H1 (cell line): ENCODE measurements around the gene LAMC1. TPM values are rescaled to one million over a fixed set of nuclear protein-coding genes. Genes with fewer than 3 reads are reported as not detected.

Experiments
- CTCF ChIA-PET: fragments of 300-600 bp; sonication (Branson Sonifier 250); formaldehyde crosslinking; loops from one replicate; lab custom pipeline; 2021; ENCODE audit not compliant: partially characterized antibody; lab: Charles Lee
- POLR2A ChIA-PET: fragments of 300-600 bp; sonication (Branson Sonifier 250); formaldehyde crosslinking; loops from one replicate; lab custom pipeline; 2021; ENCODE audit warnings: inconsistent platforms; ENCODE audit not compliant: partially characterized antibody; lab: Charles Lee
- DNase-seq, 2 experiments: peaks; one replicate each; pipeline versions ENCODE4 v3.0.0 to v3.0.0-alpha.2; 2010 to 2022; ENCODE audit warnings: low spot score in 2 of 2, low read depth in 1 of 2, mixed read lengths in 1 of 2
- FAIRE-seq: peaks from 2 replicates; lab custom pipeline; 2011; peaks lifted over from hg19 to GRCh38; lab: Jason Lieb, UNC
- H2AFZ ChIP-seq: 2 replicates; pipeline ENCODE4 v1.8.1; 2012; ENCODE audit warnings: low read length, inconsistent platforms
- H2AK5ac ChIP-seq: 2 replicates; pipeline ENCODE4 v1.6.1; 2013; ENCODE audit warnings: low read depth, low read length
- H2BK120ac ChIP-seq: replicated peaks from 2 replicates; pipeline ENCODE3; 2013; ENCODE audit warnings: low read depth, low read length, inconsistent platforms
- H2BK12ac ChIP-seq: 2 replicates; pipeline ENCODE4 v1.6.1; 2013; ENCODE audit warnings: low read depth, low read length
- H2BK15ac ChIP-seq: 2 replicates; pipeline ENCODE4 v1.6.1; 2013; ENCODE audit warnings: low read length
- H2BK20ac ChIP-seq: 2 replicates; pipeline ENCODE4 v1.6.1; 2013; ENCODE audit warnings: low read length
- H2BK5ac ChIP-seq: 2 replicates; pipeline ENCODE4 v1.6.1; 2013; ENCODE audit warnings: low read depth, low read length
- H3K14ac ChIP-seq: 2 replicates; pipeline ENCODE4 v1.6.1; 2013; ENCODE audit warnings: inconsistent platforms; ENCODE audit not compliant: insufficient read length
- H3K18ac ChIP-seq: 2 replicates; pipeline ENCODE4 v1.6.1; 2013; ENCODE audit warnings: low read length; ENCODE audit errors: extremely low read depth
- H3K23ac ChIP-seq: 2 replicates; pipeline ENCODE4 v1.6.1; 2013; ENCODE audit warnings: inconsistent platforms; ENCODE audit not compliant: insufficient read length
- H3K23me2 ChIP-seq: 2 replicates; pipeline ENCODE4 v1.6.1; 2013; ENCODE audit warnings: low read depth, low read length
- H3K27ac ChIP-seq: 2 replicates; pipeline ENCODE4 v1.6.1; 2011; ENCODE audit warnings: low read depth, low read length, inconsistent platforms
- H3K27me3 ChIP-seq, 4 experiments: replicated peaks in 1 of 4; 1 replicate in 1 of 4; 2 replicates in 3 of 4; pipeline versions ENCODE4 v1.6.1 to v1.8.1; 2011 to 2013; ENCODE audit warnings: low read length in 3 of 4, mild to moderate bottlenecking in 3 of 4, inconsistent platforms in 2 of 4, mixed read lengths in 2 of 4, moderate library complexity in 1 of 4; ENCODE audit not compliant: control insufficient read depth in 3 of 4, insufficient read depth in 3 of 4; ENCODE audit errors: extremely low read depth in 1 of 4
- H3K36me3 ChIP-seq, 4 experiments: 2 replicates each; pipeline versions ENCODE4 v1.6.1 to v1.8.1; 2011 to 2013; ENCODE audit warnings: mild to moderate bottlenecking in 4 of 4, low read length in 3 of 4, moderate library complexity in 2 of 4, control low read depth in 1 of 4, inconsistent platforms in 1 of 4; ENCODE audit not compliant: insufficient read depth in 4 of 4, control insufficient read depth in 2 of 4
- H3K4ac ChIP-seq: replicated peaks from 2 replicates; pipeline ENCODE3; 2013; ENCODE audit warnings: low read length, low read depth, mixed read lengths, inconsistent platforms; ENCODE audit not compliant: insufficient read length
- H3K4me1 ChIP-seq, 4 experiments: replicated peaks in 1 of 4; 1 replicate in 1 of 4; 2 replicates in 3 of 4; pipeline versions ENCODE4 v1.6.1 to v1.8.1; 2011 to 2013; ENCODE audit warnings: low read length in 3 of 4, inconsistent platforms in 2 of 4, mixed read lengths in 1 of 4; ENCODE audit not compliant: insufficient read depth in 4 of 4, control insufficient read depth in 3 of 4
- H3K4me2 ChIP-seq, 2 experiments: 2 replicates each; pipeline versions ENCODE4 v1.6.1 to v1.8.1; 2011 to 2013; ENCODE audit warnings: low read depth in 2 of 2, low read length in 2 of 2, control low read depth in 1 of 2, inconsistent platforms in 1 of 2, mild to moderate bottlenecking in 1 of 2; ENCODE audit not compliant: insufficient read depth in 1 of 2
- H3K4me3 ChIP-seq, 4 experiments: fragments of 200-600, 300-600 bp in 1 of 4; sonication (generic), shearing (Covaris generic), sonication (Bioruptor Twin) in 1 of 4; 2 replicates each; pipeline versions ENCODE4 v1.5.1 to v1.8.1; 2011 to 2016; ENCODE audit warnings: low read length in 4 of 4, low read depth in 3 of 4, control low read depth in 2 of 4, inconsistent platforms in 2 of 4, mild to moderate bottlenecking in 2 of 4, mixed read lengths in 1 of 4, moderate library complexity in 1 of 4; ENCODE audit not compliant: insufficient read depth in 2 of 4; ENCODE audit errors: extremely low read depth in 1 of 4
- H3K56ac ChIP-seq: replicated peaks from 2 replicates; pipeline ENCODE3; 2013; ENCODE audit warnings: low read depth, mild to moderate bottlenecking, mixed read lengths, low read length, inconsistent platforms; ENCODE audit not compliant: insufficient read length
- H3K79me1 ChIP-seq: 2 replicates; pipeline ENCODE4 v1.6.1; 2013; ENCODE audit warnings: low read depth, low read length, control low read depth
- H3K79me2 ChIP-seq, 2 experiments: 2 replicates each; pipeline versions ENCODE4 v1.6.1 to v1.8.1; 2012 to 2013; ENCODE audit warnings: low read length in 2 of 2, mild to moderate bottlenecking in 2 of 2, inconsistent platforms in 1 of 2; ENCODE audit not compliant: insufficient read depth in 2 of 2, control insufficient read depth in 1 of 2
- H3K9ac ChIP-seq, 4 experiments: replicated peaks in 1 of 4; 1 replicate in 1 of 4; 2 replicates in 3 of 4; pipeline versions ENCODE4 v1.6.1 to v1.8.1; 2011 to 2013; ENCODE audit warnings: low read depth in 3 of 4, low read length in 3 of 4, control low read depth in 2 of 4, mild to moderate bottlenecking in 2 of 4, moderate library complexity in 2 of 4, inconsistent platforms in 1 of 4; ENCODE audit errors: extremely low read depth in 1 of 4
- H3K9me3 ChIP-seq, 2 experiments: 2 replicates each; pipeline versions ENCODE4 v1.6.1 to v1.8.1; 2012 to 2013; ENCODE audit warnings: mild to moderate bottlenecking in 2 of 2, moderate library complexity in 2 of 2, control low read depth in 1 of 2, inconsistent platforms in 1 of 2, low read depth in 1 of 2, low read length in 1 of 2, mixed read lengths in 1 of 2; ENCODE audit not compliant: insufficient read depth in 2 of 2
- H4K20me1 ChIP-seq, 2 experiments: replicated peaks in 1 of 2; 2 replicates each; pipeline versions ENCODE3 to v1.8.1; 2011 to 2013; ENCODE audit warnings: inconsistent platforms in 2 of 2, low read length in 2 of 2, mild to moderate bottlenecking in 1 of 2; ENCODE audit not compliant: insufficient read depth in 2 of 2, control insufficient read depth in 1 of 2
- H4K5ac ChIP-seq: 2 replicates; pipeline ENCODE4 v1.6.1; 2013; ENCODE audit warnings: low read length, low read depth, mixed read lengths, inconsistent platforms; ENCODE audit not compliant: insufficient read length
- H4K8ac ChIP-seq: 2 replicates; pipeline ENCODE4 v1.8.0; 2013; ENCODE audit warnings: mild to moderate bottlenecking, moderate library complexity, low read length, inconsistent platforms; ENCODE audit not compliant: insufficient read depth; ENCODE audit errors: extremely low read depth
- H4K91ac ChIP-seq: replicated peaks from 2 replicates; pipeline ENCODE3; 2013; ENCODE audit warnings: low read length, mixed read lengths, inconsistent platforms; ENCODE audit not compliant: insufficient read length
- BACH1 ChIP-seq: IDR thresholded peaks from 2 replicates; pipeline ENCODE4 v1.6.1; 2012; ENCODE audit warnings: low read length, improper control_type of control experiment
- BCL11A ChIP-seq, 2 experiments: IDR thresholded peaks; one replicate each; pipeline ENCODE4 v1.6.1; 2011; ENCODE audit warnings: low read depth in 2 of 2, low read length in 2 of 2, mild to moderate bottlenecking in 2 of 2
- CTCF ChIP-seq, 3 experiments: IDR thresholded peaks; 1 replicate in 2 of 3; 2 replicates in 1 of 3; pipeline versions ENCODE4 v1.5.1 to v1.6.1; 2011; ENCODE audit warnings: low read length in 3 of 3, mild to moderate bottlenecking in 3 of 3, inconsistent platforms in 2 of 3, low read depth in 1 of 3, moderate library complexity in 1 of 3; ENCODE audit not compliant: insufficient read depth in 1 of 3; ENCODE audit errors: control extremely low read depth in 1 of 3
- EZH2 ChIP-seq: fragments of 200-600 bp; sonication (generic); IDR thresholded peaks from 2 replicates; pipeline ENCODE4 v1.7.1; 2012; ENCODE audit warnings: low read depth, mild to moderate bottlenecking, moderate library complexity, low read length, inconsistent platforms; ENCODE audit not compliant: severe bottlenecking
- FOSL1 ChIP-seq: IDR thresholded peaks from 2 replicates; pipeline ENCODE4 v1.6.1; 2011; ENCODE audit warnings: mild to moderate bottlenecking, low read depth, low read length, moderate library complexity; ENCODE audit not compliant: insufficient read depth
- KDM5A ChIP-seq: fragments of 200-600 bp; IDR thresholded peaks from 2 replicates; pipeline ENCODE4 v1.7.1; 2012; ENCODE audit warnings: mild to moderate bottlenecking, low read length, inconsistent platforms, mixed read lengths
- SP1 ChIP-seq: IDR thresholded peaks from 2 replicates; pipeline ENCODE4 v1.6.1; 2011; ENCODE audit warnings: low read depth, low read length
- SRF ChIP-seq: IDR thresholded peaks from 2 replicates; pipeline ENCODE4 v1.6.1; 2011; ENCODE audit warnings: mild to moderate bottlenecking, low read depth, low read length, moderate library complexity
- SUZ12 ChIP-seq: fragments of 200-600 bp; sonication (generic); IDR thresholded peaks from 2 replicates; pipeline ENCODE4 v1.6.1; 2012; ENCODE audit warnings: mild to moderate bottlenecking, inconsistent platforms, low read length, moderate library complexity, mixed read lengths
- WGBS, 2 experiments: shearing (Covaris generic) in 1 of 2; methylation state at CpG; one replicate each; pipeline versions ENCODE4 v1.1.6 to v1.1.7; 2013 to 2015; ENCODE audit warnings: low lambda C conversion rate in 2 of 2, mixed read lengths in 2 of 2, inconsistent platforms in 1 of 2, low coverage in 1 of 2, missing lambda C conversion rate in 1 of 2; ENCODE audit not compliant: insufficient replicate concordance in 2 of 2, insufficient coverage in 1 of 2, insufficient read length in 1 of 2; ENCODE audit errors: extremely low coverage in 1 of 2, missing lambda C conversion rate in 1 of 2; 5-methylcytosine and 5-hydroxymethylcytosine counted together
- polyA plus RNA-seq, 7 experiments: library from polyadenylated mRNA; depleted of rRNA in 3 of 7; stranded (reverse) in 5 of 7; unstranded in 2 of 7; fragments of >200 nt in 5 of 7; fragments of 200-250 nt in 2 of 7; gene quantifications; 1 replicate in 5 of 7; 2 replicates in 1 of 7; 4 replicates in 1 of 7; pipeline versions ENCODE4 v1.2.1 to v1.2.3, GENCODE V29; 2011 to 2013; ENCODE audit warnings: missing spikeins in 2 of 7, mixed read lengths in 2 of 7
- total RNA-seq: library from RNA; stranded (reverse); fragmentation: NEBNext Ultra II Directional; extraction: Animal tissue kit (Norgen Biotek cat#: 25700); gene quantifications from 2 replicates; pipeline ENCODE4 v1.2.1, GENCODE V29; 2021

The LAMC1 gene
- total and polyA plus RNA-seq, 2 of the 8 experiments (the other 6 are each of a cell fraction or from before 2014, with no cell fraction given): 47.6 to 90.3 TPM

GRCh38 chr1:183043872-183044854 is 20.9 kb downstream of the LAMC1 start:
- Histone ChIP-seq H3K4me1 (peaks cover 0 to 11% (median 3%) of the 10 kb centered on the region in 4 experiments; a peak in 4 of 7 replicates), H3K27me3 (no peaks in the 10 kb centered on the region), H3K18ac (no peak overlapping the region), H3K9ac (no peak overlapping the region), H3K23ac (no peak overlapping the region), H3K56ac (no peak overlapping the region), H2AK5ac (no peak overlapping the region), H3K79me2 (peaks cover 0 to 84% of the 10 kb centered on the region in 2 experiments; a peak in 2 of 4 replicates), H3K14ac (no peak overlapping the region), H3K4me3 (no peak overlapping the region), H4K5ac (no peak overlapping the region), H3K27ac (no peak overlapping the region), H4K91ac (no peak overlapping the region), H4K8ac (no peak overlapping the region), H3K23me2 (no peaks in the 10 kb centered on the region), H4K20me1 (peaks cover 6% of the 10 kb centered on the region in 2 experiments), H3K4ac (no peak overlapping the region), H2BK12ac (no peak overlapping the region), H3K79me1 (peaks cover 6% of the 10 kb centered on the region; the same call in 1 of the 2 replicates), H2BK15ac (no peak overlapping the region), H3K4me2 (no peak overlapping the region), H2AFZ (no peak overlapping the region), H3K9me3 (no peaks in the 10 kb centered on the region), H2BK120ac (no peak overlapping the region), H2BK5ac (no peak overlapping the region), H2BK20ac (no peak overlapping the region), H3K36me3 (no peaks in the 10 kb centered on the region)
- TF ChIP-seq FOSL1 (no peak), EZH2 (no peak), BCL11A (IDR thresholded peaks at IDR 0.05; ENCODE audit: low read depth in 2 of 2, low read length in 2 of 2) (no peak), SRF (no peak), BACH1 (no peak), CTCF (IDR thresholded peaks at IDR 0.05; ENCODE audit: control extremely low read depth in 1 of 3, insufficient read depth in 1 of 3, low read depth in 1 of 3, low read length in 3 of 3) (no peak), SUZ12 (no peak), SP1 (no peak), KDM5A (no peak)
- DNase-seq (no peak), FAIRE-seq (no peak)
- ChIA-PET CTCF (no interaction called here), POLR2A (no interaction called here)
- 87% methylated on average over 7 of the region's 7 CpGs; no CpG with 5 or more reads in 1 of the 2 experiments for WGBS, 2 experiments
